Pancreas (tissue), 10 donors: ENCODE measurements around the gene CTNNA3. TPM values are rescaled to one million over a fixed set of nuclear protein-coding genes. Genes with fewer than 3 reads are reported as not detected.

ENCODE experiments used
- ATAC-seq, 4 donors: fragments of 200-7000 bp; cut with Tn5 transposase; one replicate each; pipeline versions ENCODE4 v1.8.0 to v1.9.1; 2020; ENCODE audit warnings: mild to moderate bottlenecking in 4 of 4, moderate library complexity in 4 of 4
- DNase-seq, 6 donors: peaks; one replicate each; pipeline ENCODE4 v3.0.0-alpha.2; 2020
- FAIRE-seq: peaks from 2 replicates; lab custom pipeline; 2012; peaks lifted over from hg19 to GRCh38; lab: Jason Lieb, UNC
- H3K27ac ChIP-seq, 4 donors: fragments of 200-600 bp; sonication (generic); 1 replicate in 3 of 4; 2 replicates in 1 of 4; pipeline versions ENCODE4 v1.5.0 to v1.8.0; 2020
- H3K27me3 ChIP-seq, 4 donors: fragments of 200-600 bp; one replicate each; pipeline ENCODE4 v1.8.0; 2021
- H3K36me3 ChIP-seq, 3 donors: fragments of 200-600 bp; sonication (generic) in 1 of 3; one replicate each; pipeline versions ENCODE4 v1.5.0 to v1.8.0; 2020 to 2021
- H3K4me1 ChIP-seq, 3 donors: fragments of 200-600 bp; one replicate each; pipeline ENCODE4 v1.8.0; 2021
- H3K4me3 ChIP-seq, 4 donors: fragments of 200-600 bp; sonication (generic) in 2 of 4; one replicate each; pipeline versions ENCODE4 v1.5.0 to v1.8.0; 2020 to 2021
- H3K9me3 ChIP-seq, 4 donors: fragments of 200-600 bp; one replicate each; pipeline ENCODE4 v1.8.0; 2021
- CTCF ChIP-seq, 4 donors: fragments of 200-600 bp; sonication (generic) in 3 of 4; IDR thresholded peaks; one replicate each; pipeline versions ENCODE4 v1.5.0 to v1.8.0; 2021; ENCODE audit warnings: antibody characterized with exemption in 4 of 4
- WGBS, 2 donors: extraction: QIAGEN DNeasy Blood & Tissue Kit; methylation state at CpG; one replicate each; pipeline ENCODE4 v1.1.7; 2013; 5-methylcytosine and 5-hydroxymethylcytosine counted together
- intact Hi-C, 3 donors: fragments of 100-400 bp; cut with DNase I; formaldehyde crosslinking; loops; one replicate each; pipeline versions ENCODE4 v1.11.1 to v1.14.2; 2022
- polyA plus RNA-seq, 2 donors: library from polyadenylated mRNA; stranded (reverse); fragments of 200-250 nt; gene quantifications; one replicate each; pipeline ENCODE4 v1.2.3, GENCODE V29; 2013
- total RNA-seq, 6 donors: library from RNA; stranded (reverse); fragmentation: NEBNext Ultra II Directional in 4 of 6; extraction: Animal tissue kit (Norgen Biotek cat#: 25700) in 4 of 6; gene quantifications; one replicate each; pipeline versions ENCODE4 v1.2.1 to v1.2.4, GENCODE V29; 2021 to 2023
- donor health status: healthy with polysubstance abuse.
- donor health status: DM: no; HTN: no; CAD: no; lungs with moderate emphysema.
- donor health status: DM: no; HTN: no; CAD: no.
- donor health status: control.
- donor health status: control.
- donor health status: Bipolar disorder and iron deficiency.
- donor health status: DM: yes; HTN: yes; CAD: no.
- donor health status: DM: no; HTN: no; CAD: no.
- donor health status: DM: no; HTN: no; CAD: no.
- donor health status: DM: yes; HTN: yes; CAD: no.

Gene CTNNA3
- total and polyA plus RNA-seq, 8 donors = 0.02 to 0.83 (median 0.21) TPM

GRCh38 chr10:66880292-66880691 is 815.7 kb downstream of the CTNNA3 start:
- FAIRE-seq = no peak
- TF ChIP-seq CTCF (IDR thresholded peaks at IDR 0.05) = no peak

GRCh38 chr10:66877361-66877760 is 818.6 kb downstream of the CTNNA3 start:
- 47 to 67% methylated on average over 2 of the region's 2 CpGs for WGBS, 2 donors
- no peak for ATAC-seq
- no peak for FAIRE-seq

More at GRCh38 chr10:66880292-66880691, 815.7 kb downstream of the CTNNA3 start:
- H3K9me3 ChIP-seq = no peaks in the 10 kb centered on the region
- no peaks in the 10 kb centered on the region for H3K36me3 ChIP-seq
- H3K4me3 ChIP-seq = no peak overlapping the region
- WGBS, 2 donors = 14 to 27% methylated on average over 1 of the region's 1 CpG
- H3K27me3 ChIP-seq = no peaks in the 10 kb centered on the region
- no peak overlapping the region for H3K27ac ChIP-seq
- DNase-seq = no peak
- H3K4me1 ChIP-seq = no peaks in the 10 kb centered on the region
- no peak for ATAC-seq
- intact Hi-C loops = no loop called here

GRCh38 chr10:66869635-66870034 is 826.4 kb downstream of the CTNNA3 start:
- no peak for TF ChIP-seq CTCF (IDR thresholded peaks at IDR 0.05)
- Histone ChIP-seq H3K27me3 (peaks cover 0 to 5% (median 0%) of the 10 kb centered on the region in 4 donors), H3K4me1 (no peaks in the 10 kb centered on the region), H3K4me3 (no peak overlapping the region), H3K36me3 (no peaks in the 10 kb centered on the region), H3K9me3 (no peaks in the 10 kb centered on the region), H3K27ac (no peak overlapping the region)
- ATAC-seq (no peak), DNase-seq (no peak), FAIRE-seq (no peak)
- intact Hi-C loops = no loop called here

More at GRCh38 chr10:66877361-66877760, 818.6 kb downstream of the CTNNA3 start:
- Histone ChIP-seq H3K9me3 (no peaks in the 10 kb centered on the region), H3K4me3 (no peak overlapping the region), H3K27ac (no peak overlapping the region), H3K27me3 (no peaks in the 10 kb centered on the region), H3K4me1 (no peaks in the 10 kb centered on the region), H3K36me3 (no peaks in the 10 kb centered on the region)
- no peak for TF ChIP-seq CTCF (IDR thresholded peaks at IDR 0.05)
- no peak for DNase-seq
- intact Hi-C loops = no loop called here

GRCh38 chr10:66862687-66863258 is 833.2 kb downstream of the CTNNA3 start:
- H3K4me1 ChIP-seq = no peaks in the 10 kb centered on the region
- no peak for ATAC-seq
- H3K27me3 ChIP-seq = peaks cover 0 to 5% (median 0%) of the 10 kb centered on the region in 4 donors
- DNase-seq = no peak
- WGBS, 2 donors = 66 to 74% methylated on average over 4 of the region's 4 CpGs
- no peak for TF ChIP-seq CTCF (IDR thresholded peaks at IDR 0.05)
- H3K27ac ChIP-seq = no peak overlapping the region
- no peak overlapping the region for H3K4me3 ChIP-seq
- no peaks in the 10 kb centered on the region for H3K36me3 ChIP-seq
- no peaks in the 10 kb centered on the region for H3K9me3 ChIP-seq
- no peak for FAIRE-seq
- intact Hi-C loops = no loop called here

- 38 to 63% methylated on average over 2 of the region's 2 CpGs for WGBS, 2 donors
- H3K36me3 ChIP-seq = no peaks in the 10 kb centered on the region
- peaks cover 0 to 3% (median 0%) of the 10 kb centered on the region in 4 donors for H3K27me3 ChIP-seq
- H3K4me1 ChIP-seq = no peaks in the 10 kb centered on the region
- no peak for TF ChIP-seq CTCF (IDR thresholded peaks at IDR 0.05)
- FAIRE-seq (no peak), DNase-seq (no peak), ATAC-seq (no peak)
- no peak overlapping the region for H3K4me3 ChIP-seq
- intact Hi-C loops = no loop called here
- H3K9me3 ChIP-seq = no peaks in the 10 kb centered on the region
- H3K27ac ChIP-seq = no peak overlapping the region
These were observed 835.5 kb downstream of the CTNNA3 start for GRCh38 chr10:66860376-66860945.
